H7 (cell line): Measurements from ENCODE around the gene PHACTR3. TPM values are rescaled to one million over a fixed set of nuclear protein-coding genes. Genes with fewer than 3 reads are reported as not detected.

Source experiments
- DNase-seq: peaks from one replicate; pipeline ENCODE4 v3.0.0; 2012
- H3K27me3 ChIP-seq: 2 replicates; pipeline ENCODE4 v1.6.0; 2011; ENCODE audit warnings: mild to moderate bottlenecking, low read length; ENCODE audit not compliant: control insufficient read depth, insufficient read depth
- H3K36me3 ChIP-seq: replicated peaks from 2 replicates; pipeline ENCODE4 v1.5.1; 2011; ENCODE audit warnings: low read length; ENCODE audit not compliant: control insufficient read depth, insufficient read depth
- H3K4me3 ChIP-seq: 2 replicates; pipeline ENCODE4 v1.5.1; 2011; ENCODE audit warnings: low read depth, mild to moderate bottlenecking, control low read depth, low read length, moderate library complexity; ENCODE audit not compliant: insufficient read depth
- total RNA-seq: library from RNA; depleted of rRNA; stranded (reverse); fragments of >200 nt; shearing (Covaris generic); gene quantifications from 2 replicates; pipeline ENCODE4 v1.2.3, GENCODE V29; 2014

Gene PHACTR3
- total RNA-seq, 1 experiment from 2014 or later, result 0.03 TPM

GRCh38 chr20:59629141-59630045 lies 25.1 kb downstream of the PHACTR3 start:
- H3K36me3 ChIP-seq, result no peaks in the 10 kb centered on the region
- DNase-seq, result no peak
- no peak overlapping the region for H3K4me3 ChIP-seq
- H3K27me3 ChIP-seq, result peaks cover 2% of the 10 kb centered on the region; the same call in 1 of the 2 replicates

DNA sequence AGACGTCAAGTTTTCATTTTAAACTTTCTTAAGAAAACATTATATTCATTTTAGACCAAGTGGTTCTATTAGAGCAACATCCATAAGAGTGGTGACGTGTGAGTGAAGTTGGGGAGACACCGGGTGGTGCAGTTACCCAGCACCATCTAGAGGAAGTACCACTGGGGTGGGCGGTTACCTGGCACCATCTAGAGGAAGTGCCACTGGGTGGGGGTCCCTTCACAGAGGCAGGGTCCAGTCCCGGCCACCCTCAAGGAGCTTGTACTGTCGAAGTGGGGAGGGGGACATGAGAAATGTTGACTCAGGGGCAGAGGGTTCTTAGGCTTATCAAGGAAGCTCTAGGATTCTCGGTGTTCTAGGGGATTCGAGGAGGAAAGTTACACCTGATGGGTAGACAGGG lies 26.2 kb downstream of the PHACTR3 start:
- DNase-seq, result no peak
- Histone ChIP-seq H3K27me3 (peaks cover 2% of the 10 kb centered on the region; the same call in 1 of the 2 replicates), H3K36me3 (no peaks in the 10 kb centered on the region), H3K4me3 (no peak overlapping the region)

DNA sequence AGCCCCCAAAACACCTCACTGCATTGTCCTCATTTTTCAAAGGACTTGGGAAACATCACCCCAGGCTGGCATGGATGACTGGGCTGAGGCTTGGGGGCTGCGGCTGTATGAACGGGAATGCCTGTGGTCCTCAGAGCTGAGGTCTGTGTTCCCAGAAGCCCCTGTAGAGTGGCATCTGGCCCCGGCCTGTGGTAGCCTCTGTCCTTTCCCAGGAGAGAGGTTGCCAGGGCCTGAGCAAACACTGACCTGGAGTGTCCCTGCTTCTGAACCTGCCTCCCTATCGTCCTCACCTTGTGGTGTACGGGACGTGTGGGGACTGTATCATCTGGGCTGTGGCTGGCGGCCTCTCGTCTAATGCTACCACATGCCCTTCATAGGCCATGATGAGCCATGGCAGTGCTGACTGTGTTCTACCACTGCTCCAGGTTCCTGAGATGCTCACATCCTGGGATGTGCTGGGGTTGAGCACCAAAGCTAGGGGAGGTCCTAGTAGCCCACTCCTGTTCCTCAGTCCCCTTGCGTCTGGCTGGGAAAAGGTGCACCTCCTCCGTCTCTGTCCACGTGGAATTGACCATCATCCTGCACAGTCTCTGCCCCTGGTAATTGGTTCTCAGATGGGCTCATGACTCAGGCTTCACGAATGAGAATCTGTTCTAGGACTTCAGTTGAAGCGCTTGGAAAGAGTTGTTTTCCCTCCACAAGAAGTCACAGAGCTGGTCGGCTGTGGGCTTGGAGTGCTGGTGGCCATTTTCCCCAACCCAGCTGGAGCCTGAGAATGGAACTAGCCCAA lies 27.6 kb downstream of the PHACTR3 start:
- Histone ChIP-seq H3K4me3 (no peak overlapping the region), H3K36me3 (no peaks in the 10 kb centered on the region), H3K27me3 (peaks cover 2% of the 10 kb centered on the region; the same call in 1 of the 2 replicates)
- DNase-seq, result no peak

GRCh38 chr20:59632541-59633113 lies 28.3 kb downstream of the PHACTR3 start:
- H3K4me3 ChIP-seq, result no peak overlapping the region
- no peaks in the 10 kb centered on the region for H3K27me3 ChIP-seq
- no peak for DNase-seq
- H3K36me3 ChIP-seq, result no peaks in the 10 kb centered on the region

GRCh38 chr20:59633656-59634251 lies 29.4 kb downstream of the PHACTR3 start:
- no peak for DNase-seq
- Histone ChIP-seq H3K36me3 (no peaks in the 10 kb centered on the region), H3K4me3 (no peak overlapping the region), H3K27me3 (no peaks in the 10 kb centered on the region)

DNA sequence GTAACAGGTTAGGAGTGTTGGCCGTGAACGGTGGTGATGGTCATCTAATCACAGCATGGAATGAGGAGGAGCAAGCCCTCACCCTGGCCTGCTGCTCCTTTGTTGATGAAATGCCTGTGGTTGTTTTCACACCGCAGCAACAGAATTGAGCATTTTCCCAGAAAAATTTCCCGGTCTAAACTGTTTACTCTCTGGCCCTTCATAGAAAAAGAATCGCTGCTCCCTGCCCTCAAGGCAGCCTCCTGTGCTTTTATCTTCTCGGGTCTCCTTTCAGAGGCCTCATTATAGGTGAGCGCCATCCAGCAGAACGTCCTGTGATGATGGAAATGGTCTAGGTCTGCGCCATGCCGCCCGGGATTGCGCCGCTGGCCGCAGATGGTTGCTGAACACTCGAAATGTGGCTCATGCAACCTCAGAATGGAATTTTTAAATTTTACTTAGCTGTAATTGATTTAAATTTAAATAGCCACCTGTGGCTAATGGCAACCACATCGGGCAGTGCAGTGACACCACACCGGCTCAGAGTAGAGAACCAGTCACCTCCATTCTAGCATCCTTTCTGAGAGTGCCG lies 30.2 kb downstream of the PHACTR3 start:
- H3K4me3 ChIP-seq, result no peak overlapping the region
- no peak for DNase-seq
- H3K36me3 ChIP-seq, result no peaks in the 10 kb centered on the region
- no peaks in the 10 kb centered on the region for H3K27me3 ChIP-seq

DNA sequence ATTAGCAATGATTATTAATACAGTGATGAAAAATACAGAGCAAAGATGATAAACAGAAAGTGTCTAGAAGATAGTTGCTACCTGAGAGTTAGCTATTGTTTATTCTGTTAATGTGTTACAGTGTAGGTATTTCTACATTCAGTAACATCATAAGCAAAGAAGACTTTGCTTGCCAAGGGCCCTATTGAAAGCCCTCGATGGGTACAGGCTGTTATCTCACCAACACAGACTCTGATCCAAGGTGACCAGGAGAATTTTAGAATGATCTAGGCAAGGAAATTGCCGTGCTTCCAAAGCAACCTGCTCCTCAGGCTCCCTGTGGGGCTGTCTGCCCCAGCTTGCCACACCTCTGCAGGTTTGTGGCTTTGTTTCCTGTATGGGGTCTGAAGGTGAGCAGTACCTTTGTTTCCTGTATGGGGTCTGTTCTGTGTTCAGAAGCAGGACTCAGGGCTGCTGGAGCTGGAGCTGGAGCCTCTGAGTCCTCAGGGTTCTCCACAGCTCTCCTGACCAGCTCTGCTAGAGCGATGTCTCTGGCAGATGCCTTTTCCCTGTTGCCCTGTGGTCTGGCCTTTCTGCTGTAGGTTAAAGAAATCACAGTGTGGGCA lies 32.5 kb downstream of the PHACTR3 start:
- H3K4me3 ChIP-seq, result no peak overlapping the region
- H3K36me3 ChIP-seq, result no peaks in the 10 kb centered on the region
- no peak for DNase-seq
- no peaks in the 10 kb centered on the region; the same call in 1 of the 2 replicates for H3K27me3 ChIP-seq

- Histone ChIP-seq H3K36me3 (no peaks in the 10 kb centered on the region), H3K4me3 (no peak overlapping the region), H3K27me3 (no peaks in the 10 kb centered on the region; the same call in 1 of the 2 replicates)
- DNase-seq, result no peak
Observed at GRCh38 chr20:59640267-59640666, 35.9 kb downstream of the PHACTR3 start.

- DNase-seq, result no peak
Observed at GRCh38 chr20:59643615-59644061, 39.3 kb downstream of the PHACTR3 start.

GRCh38 chr20:59644371-59644939 lies 40.1 kb downstream of the PHACTR3 start:
- no peak for DNase-seq
- Histone ChIP-seq H3K27me3 (no peaks in the 10 kb centered on the region; the same call in 1 of the 2 replicates), H3K4me3 (no peak overlapping the region), H3K36me3 (no peaks in the 10 kb centered on the region)

More at GRCh38 chr20:59643615-59644061, 39.3 kb downstream of the PHACTR3 start:
- H3K36me3 ChIP-seq, result no peaks in the 10 kb centered on the region
- H3K27me3 ChIP-seq, result no peaks in the 10 kb centered on the region; the same call in 1 of the 2 replicates
- H3K4me3 ChIP-seq, result no peak overlapping the region

- Histone ChIP-seq H3K36me3 (no peaks in the 10 kb centered on the region), H3K4me3 (no peak overlapping the region), H3K27me3 (no peaks in the 10 kb centered on the region; the same call in 1 of the 2 replicates)
- DNase-seq, result no peak
Observed at GRCh38 chr20:59645271-59645670, 40.9 kb downstream of the PHACTR3 start.

DNA sequence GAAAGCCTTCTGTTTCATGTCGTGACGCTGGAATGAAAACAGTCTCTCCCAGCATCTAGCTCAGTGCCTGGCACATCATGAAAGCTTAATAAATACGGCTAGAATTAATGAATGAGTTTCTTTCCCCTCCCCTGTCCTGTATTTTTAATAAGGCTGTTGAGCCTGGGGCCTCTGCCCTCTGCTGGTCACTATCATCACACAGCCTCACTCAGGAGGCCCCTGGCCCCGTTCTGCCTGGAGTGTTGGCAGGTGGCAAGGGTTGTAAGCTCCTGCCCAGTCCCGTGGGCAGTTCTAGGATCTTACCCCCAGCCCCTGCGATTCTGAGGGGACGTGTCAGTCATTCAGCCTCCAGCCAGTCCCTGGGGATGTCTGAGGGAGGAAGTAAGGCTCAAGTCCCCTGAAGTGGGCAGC lies 41.4 kb downstream of the PHACTR3 start:
- no peaks in the 10 kb centered on the region; the same call in 1 of the 2 replicates for H3K27me3 ChIP-seq
- H3K36me3 ChIP-seq, result no peaks in the 10 kb centered on the region
- no peak overlapping the region for H3K4me3 ChIP-seq
- no peak for DNase-seq

DNA sequence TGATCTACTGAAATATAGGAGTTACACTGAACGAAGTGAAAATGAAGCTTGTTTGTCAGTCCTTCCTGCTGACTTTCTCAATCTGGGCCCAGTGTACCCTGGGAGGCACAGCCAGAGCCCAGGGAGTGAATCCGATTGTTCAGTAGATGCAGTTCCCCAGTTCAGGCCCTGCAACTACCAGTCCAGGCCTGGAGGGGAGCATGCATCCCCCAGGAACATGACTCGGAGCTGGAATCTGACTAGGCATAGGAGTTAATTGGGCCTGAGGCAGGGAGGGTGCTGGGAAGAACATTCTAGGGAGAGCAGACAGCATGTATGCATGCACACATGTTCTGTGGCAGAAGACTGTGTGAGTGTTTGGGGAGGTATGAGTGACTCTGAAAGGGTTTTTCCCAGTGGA lies 42.1 kb downstream of the PHACTR3 start:
- Histone ChIP-seq H3K27me3 (no peaks in the 10 kb centered on the region), H3K36me3 (no peaks in the 10 kb centered on the region), H3K4me3 (no peak overlapping the region)
- no peak for DNase-seq
